Measurements from ENCODE around the gene MICB.

The MICB gene

DNA sequence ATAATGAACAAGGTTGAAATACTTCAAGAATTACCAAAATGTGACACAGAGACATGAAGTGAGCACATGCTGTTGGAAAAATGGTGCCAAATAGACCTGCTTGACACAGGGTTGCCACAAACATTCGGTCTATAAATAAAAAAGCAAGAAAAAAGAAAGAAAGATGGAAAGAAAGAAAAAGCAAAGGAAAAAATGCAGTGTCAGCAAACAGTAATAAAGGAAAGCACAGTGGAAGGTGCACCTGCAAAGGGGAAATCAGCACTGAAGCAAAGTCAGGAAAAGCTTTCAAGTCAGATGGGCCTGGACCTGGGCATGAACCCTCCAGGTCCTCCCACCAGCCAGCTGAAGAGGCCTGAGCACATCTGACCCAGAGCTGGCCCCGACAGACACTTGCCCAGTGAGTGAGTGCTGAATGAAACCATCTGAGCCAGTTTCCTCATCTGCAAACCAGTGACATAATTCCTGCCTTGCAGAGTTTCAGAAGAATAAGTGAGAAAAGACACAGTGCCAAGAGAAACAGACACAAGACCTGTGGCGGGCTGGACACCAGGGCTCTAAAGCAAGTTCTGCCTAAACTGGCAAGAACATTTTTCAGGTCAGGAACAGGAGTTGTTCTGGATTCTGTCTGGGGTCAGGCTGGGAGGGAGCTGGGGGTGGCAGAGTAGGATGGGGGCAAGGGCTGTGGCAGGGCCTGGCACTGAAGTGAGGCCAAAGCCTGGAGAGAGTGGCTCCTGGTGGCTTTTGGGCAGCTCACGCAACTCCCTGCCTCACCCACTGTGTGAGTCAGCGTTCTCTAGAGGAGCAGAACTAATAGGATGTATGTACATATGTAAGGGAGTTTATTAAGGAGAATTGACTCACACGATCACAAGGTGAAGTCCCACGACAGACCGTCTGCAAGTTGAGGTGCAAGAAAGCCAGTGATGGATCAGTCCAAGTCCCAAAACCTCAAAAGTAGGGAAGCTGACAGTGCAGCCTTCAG is 23.9 kb upstream of the MICB start:
- H3K4me3 ChIP-seq (ENCODE audit: low read depth, low read length) = no peak overlapping the region
- no peak for DNase-seq (ENCODE audit: low read depth)
- TF ChIP-seq, protein P1, sequence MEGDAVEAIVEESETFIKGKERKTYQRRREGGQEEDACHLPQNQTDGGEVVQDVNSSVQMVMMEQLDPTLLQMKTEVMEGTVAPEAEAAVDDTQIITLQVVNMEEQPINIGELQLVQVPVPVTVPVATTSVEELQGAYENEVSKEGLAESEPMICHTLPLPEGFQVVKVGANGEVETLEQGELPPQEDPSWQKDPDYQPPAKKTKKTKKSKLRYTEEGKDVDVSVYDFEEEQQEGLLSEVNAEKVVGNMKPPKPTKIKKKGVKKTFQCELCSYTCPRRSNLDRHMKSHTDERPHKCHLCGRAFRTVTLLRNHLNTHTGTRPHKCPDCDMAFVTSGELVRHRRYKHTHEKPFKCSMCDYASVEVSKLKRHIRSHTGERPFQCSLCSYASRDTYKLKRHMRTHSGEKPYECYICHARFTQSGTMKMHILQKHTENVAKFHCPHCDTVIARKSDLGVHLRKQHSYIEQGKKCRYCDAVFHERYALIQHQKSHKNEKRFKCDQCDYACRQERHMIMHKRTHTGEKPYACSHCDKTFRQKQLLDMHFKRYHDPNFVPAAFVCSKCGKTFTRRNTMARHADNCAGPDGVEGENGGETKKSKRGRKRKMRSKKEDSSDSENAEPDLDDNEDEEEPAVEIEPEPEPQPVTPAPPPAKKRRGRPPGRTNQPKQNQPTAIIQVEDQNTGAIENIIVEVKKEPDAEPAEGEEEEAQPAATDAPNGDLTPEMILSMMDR (IDR thresholded peaks at IDR 0.05; ENCODE audit: control insufficient read depth, extremely low read depth, insufficient read depth) = no peak

DNA sequence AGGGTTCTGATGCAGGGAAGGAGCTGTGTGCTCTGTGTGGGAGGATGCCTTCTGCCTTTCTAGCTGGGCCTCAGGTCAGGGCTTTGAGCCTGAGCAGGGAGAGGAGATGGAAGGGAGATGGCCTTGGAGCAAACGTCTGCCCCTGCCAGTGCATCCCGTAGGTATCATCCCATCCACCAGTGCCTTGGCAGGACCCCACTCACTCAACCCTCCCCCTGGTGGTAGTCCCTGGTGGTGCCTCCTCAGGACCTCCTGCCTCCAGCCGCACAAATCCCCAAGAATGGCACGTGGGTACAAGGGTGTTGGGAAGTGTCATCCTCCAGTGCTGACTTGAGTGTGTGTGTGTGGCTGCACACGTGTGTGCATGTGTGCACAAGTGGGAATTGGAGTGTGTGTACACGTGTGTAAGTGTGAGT is 23.1 kb upstream of the MICB start:
- TF ChIP-seq, protein P1 (IDR thresholded peaks at IDR 0.05; ENCODE audit: control insufficient read depth, extremely low read depth, insufficient read depth) = no peak
- H3K4me3 ChIP-seq (ENCODE audit: low read depth, low read length) = no peak overlapping the region
- DNase-seq (ENCODE audit: low read depth) = no peak

DNA sequence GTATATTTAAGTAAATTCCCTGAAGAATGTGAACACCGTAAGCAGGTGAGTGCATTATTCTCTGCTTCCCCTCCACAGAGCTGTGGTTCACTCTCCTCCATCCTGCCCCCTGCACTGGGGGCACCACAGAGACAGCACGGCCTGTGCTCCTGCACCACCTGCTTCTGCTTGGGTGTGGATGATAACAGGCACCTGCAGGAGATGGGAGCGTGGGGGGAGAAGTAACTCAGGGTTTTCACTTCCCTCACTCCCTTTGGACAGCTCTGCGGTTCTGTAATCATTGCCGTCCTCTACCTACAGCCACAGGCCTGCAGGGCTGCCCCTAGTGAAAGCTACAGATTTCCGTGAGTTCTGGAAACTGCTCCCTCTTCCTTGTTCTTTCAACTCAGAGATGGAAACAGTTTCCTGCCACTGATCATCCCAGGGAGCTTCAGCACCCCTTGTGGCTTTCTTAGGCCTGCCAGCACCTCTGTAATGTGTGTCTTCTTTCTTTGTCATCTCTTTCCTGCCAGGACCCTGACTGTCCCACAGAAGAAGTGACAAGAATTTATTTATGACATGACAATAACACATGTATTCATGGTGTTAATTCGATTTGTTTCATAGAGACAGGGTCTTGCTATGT is 21.3 kb upstream of the MICB start:
- TF ChIP-seq, protein P1 (IDR thresholded peaks at IDR 0.05; ENCODE audit: control insufficient read depth, extremely low read depth, insufficient read depth) = no peak
- DNase-seq (ENCODE audit: low read depth) = no peak
- H3K4me3 ChIP-seq (ENCODE audit: low read depth, low read length) = no peak overlapping the region

DNA sequence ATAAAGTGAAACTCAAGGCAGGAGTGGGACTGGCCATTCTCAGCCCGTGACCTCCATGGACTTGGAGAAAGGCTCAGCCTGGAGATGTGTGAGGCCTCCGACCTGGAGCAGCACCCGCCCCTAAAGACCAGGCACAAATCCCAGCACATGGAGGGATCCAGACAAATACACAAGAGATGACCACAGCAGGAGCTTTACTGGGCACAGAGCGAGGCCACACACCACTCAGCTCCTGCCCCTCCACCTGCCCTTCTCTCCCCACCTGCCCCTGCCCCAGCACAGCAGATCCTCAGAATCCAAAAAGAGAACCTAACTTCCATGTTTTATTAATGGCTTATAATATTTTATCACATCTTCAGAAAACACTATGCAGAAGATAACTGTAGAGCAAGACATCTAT is 20.4 kb upstream of the MICB start:
- TF ChIP-seq, protein P1 (IDR thresholded peaks at IDR 0.05; ENCODE audit: control insufficient read depth, extremely low read depth, insufficient read depth) = no peak
- H3K4me3 ChIP-seq (ENCODE audit: low read depth, low read length) = no peak overlapping the region
- DNase-seq (ENCODE audit: low read depth) = no peak

DNA sequence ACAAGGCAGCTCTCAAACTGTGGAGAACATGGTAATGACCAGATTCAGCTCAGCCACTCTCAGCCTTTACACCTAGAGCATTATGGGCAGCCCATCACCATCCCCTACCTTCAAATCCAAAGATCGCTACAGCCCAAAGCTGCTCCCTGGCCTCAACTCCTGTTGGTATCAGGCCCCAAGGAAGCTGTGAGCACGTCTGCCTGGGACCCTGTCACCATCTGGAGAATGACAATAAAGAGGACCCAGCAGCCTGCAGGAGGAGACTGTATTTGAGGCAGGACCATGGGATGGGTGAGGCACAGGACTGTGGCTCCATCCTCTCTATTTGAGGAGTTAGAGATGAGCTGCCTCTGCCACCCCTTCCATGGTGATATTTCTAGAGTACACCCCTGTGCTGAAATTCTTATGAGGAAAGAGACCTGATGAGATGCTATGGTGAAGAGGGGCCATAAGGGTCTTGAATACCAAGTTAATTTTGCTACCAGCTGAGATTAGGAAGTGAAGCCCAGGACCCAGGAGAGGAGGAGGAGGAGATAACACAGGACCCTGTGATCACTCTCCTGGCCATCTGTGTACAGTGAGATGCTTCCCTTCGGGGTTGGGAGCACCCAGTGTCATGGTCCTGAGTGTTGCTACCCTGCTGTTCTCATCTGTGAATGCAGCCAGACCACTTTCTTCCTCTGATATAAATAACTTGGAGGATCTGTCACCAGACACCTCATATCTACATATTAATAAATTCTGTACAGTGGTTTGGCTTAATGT is 19.6 kb upstream of the MICB start:
- no peak for DNase-seq (ENCODE audit: low read depth)
- TF ChIP-seq, protein P1 (IDR thresholded peaks at IDR 0.05; ENCODE audit: control insufficient read depth, extremely low read depth, insufficient read depth) = no peak
- H3K4me3 ChIP-seq (ENCODE audit: low read depth, low read length) = no peak overlapping the region

DNA sequence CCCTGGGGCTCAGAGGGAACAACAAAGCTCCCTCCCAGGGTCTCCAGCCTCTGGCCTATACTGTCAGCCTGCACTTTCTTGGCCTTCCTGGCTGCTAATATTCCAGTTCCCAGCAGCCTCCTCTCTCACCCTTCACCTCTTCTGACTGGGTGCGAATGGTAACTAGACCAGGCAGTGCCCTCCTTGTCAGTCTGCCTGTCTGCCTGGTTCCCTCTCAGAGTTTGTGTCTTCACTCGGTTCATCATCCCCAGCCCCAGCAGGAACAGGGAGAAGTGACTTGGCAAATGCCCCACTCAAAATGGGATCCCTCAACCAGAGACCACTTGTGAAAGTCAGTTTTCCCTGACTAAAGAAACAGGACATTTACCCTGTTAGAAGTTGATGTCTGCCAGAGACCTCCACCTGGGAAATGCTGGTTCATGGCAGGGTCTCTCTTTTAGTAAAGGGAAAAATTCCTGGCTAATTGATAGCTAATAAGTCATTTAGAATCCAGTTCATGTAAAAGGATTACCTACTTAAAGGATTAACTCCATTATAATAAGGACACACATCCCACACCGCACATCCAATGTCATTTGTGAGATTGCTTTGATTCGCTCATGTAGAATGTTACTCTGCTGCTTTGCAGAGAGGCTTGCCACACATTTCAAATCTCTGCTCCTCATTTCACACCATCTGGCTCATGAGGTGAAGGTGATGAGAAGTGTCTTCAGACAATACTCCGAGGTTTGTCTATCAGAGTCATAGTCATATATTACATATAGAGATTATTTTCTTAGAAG is 18.6 kb upstream of the MICB start:
- H3K4me3 ChIP-seq (ENCODE audit: low read depth, low read length) = no peak overlapping the region
- TF ChIP-seq, protein P1 (IDR thresholded peaks at IDR 0.05; ENCODE audit: control insufficient read depth, extremely low read depth, insufficient read depth) = no peak
- DNase-seq (ENCODE audit: low read depth) = no peak
